ENCODE results near the gene SEMA4C.
A peak's percentile ranks its signal among the peaks of the same experiment; 100 is the strongest.
"Not testable (repeated sequence)": the region's sequence is repeated elsewhere in the genome, so short reads cannot be mapped to it uniquely, and the experiment has no call there.

SEMA4C gene

GRCh38 chr2:96898135-96898505 is 28.2 kb upstream of the SEMA4C start:
- no peak for DNase-seq (ENCODE audit: low spot score)

GRCh38 chr2:96897491-96898134 is 27.7 kb upstream of the SEMA4C start:
- no peak for DNase-seq (ENCODE audit: low spot score)

- no peak for DNase-seq (ENCODE audit: low spot score)
These were observed 26.1 kb upstream of the SEMA4C start for GRCh38 chr2:96895746-96896651.

GRCh38 chr2:96895032-96895745 is 25.3 kb upstream of the SEMA4C start:
- DNase-seq (ENCODE audit: low spot score): no peak

- DNase-seq (ENCODE audit: low spot score): no peak
These were observed 24.3 kb upstream of the SEMA4C start for GRCh38 chr2:96894151-96894531.

GRCh38 chr2:96893289-96894150 is 23.6 kb upstream of the SEMA4C start:
- no peak for DNase-seq (ENCODE audit: low spot score)

GRCh38 chr2:96891591-96892333 is 21.9 kb upstream of the SEMA4C start:
- DNase-seq (ENCODE audit: low spot score): peak; percentile 60

- no peak for DNase-seq (ENCODE audit: low spot score)
These were observed 21.0 kb upstream of the SEMA4C start for GRCh38 chr2:96890726-96891385.

GRCh38 chr2:96890252-96890651 is 20.4 kb upstream of the SEMA4C start:
- DNase-seq (ENCODE audit: low spot score): no peak

GRCh38 chr2:96889502-96889901 is 19.6 kb upstream of the SEMA4C start:
- not testable (repeated sequence) for DNase-seq (ENCODE audit: low spot score)

- no peak for DNase-seq (ENCODE audit: low spot score)
These were observed 18.5 kb upstream of the SEMA4C start for GRCh38 chr2:96888072-96889011.

- no peak for DNase-seq (ENCODE audit: low spot score)
These were observed 17.7 kb upstream of the SEMA4C start for GRCh38 chr2:96887493-96888012.

- DNase-seq (ENCODE audit: low spot score): no peak
These were observed 15.8 kb upstream of the SEMA4C start for GRCh38 chr2:96885432-96886347.

GRCh38 chr2:96884299-96885094 is 14.6 kb upstream of the SEMA4C start:
- DNase-seq (ENCODE audit: low spot score): no peak

- DNase-seq (ENCODE audit: low spot score): no peak
These were observed 13.4 kb upstream of the SEMA4C start for GRCh38 chr2:96883306-96883705.

- no peak for DNase-seq (ENCODE audit: low spot score)
These were observed 13.0 kb upstream of the SEMA4C start for GRCh38 chr2:96882906-96883305.

GRCh38 chr2:96882230-96882629 is 12.3 kb upstream of the SEMA4C start:
- no peak for DNase-seq (ENCODE audit: low spot score)

Data from iPS-NIHi11 (cell line).